IPS DF 19.7 (cell line): ENCODE data around the gene PCDH9.
A peak's percentile ranks its signal among the peaks of the same experiment; 100 is the strongest.

Experiments
- DNase-seq: peaks from one replicate; pipeline ENCODE4 v3.0.0-alpha.2; 2013; ENCODE audit warnings: low read depth, low spot score

The PCDH9 gene

DNA sequence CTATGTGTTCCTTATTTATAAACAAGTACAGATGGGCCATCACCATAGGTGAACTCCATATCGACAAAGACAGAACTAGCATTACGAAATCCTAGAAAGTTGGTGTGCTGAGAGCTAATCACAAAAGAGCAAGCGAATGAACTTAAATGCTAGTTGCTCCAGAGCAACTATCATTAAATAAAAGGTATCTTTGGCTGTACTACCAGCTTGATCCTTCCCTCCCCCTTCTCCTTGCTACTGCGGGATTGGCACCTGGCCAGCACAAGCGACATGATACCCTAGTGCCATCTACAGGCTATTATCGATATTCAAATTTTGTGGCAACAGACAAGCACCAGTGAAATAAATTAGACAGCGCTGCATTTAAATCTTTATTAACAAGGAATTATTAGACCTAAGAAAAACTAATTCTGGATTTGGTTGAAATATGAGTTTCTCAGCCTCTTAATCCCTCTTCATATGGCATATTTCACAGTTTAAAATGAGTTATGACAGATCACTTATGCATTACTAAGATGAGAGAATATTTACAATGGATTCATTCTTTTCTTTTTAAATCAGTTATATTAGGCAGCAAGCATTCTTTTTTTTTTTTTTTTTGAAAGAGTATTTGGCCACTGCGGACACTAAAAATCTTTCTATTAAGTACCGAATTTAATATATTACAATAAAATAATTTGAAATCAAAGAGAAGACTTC lies 5.8 kb downstream of the PCDH9 start:
- peak; percentile 12 for DNase-seq

DNA sequence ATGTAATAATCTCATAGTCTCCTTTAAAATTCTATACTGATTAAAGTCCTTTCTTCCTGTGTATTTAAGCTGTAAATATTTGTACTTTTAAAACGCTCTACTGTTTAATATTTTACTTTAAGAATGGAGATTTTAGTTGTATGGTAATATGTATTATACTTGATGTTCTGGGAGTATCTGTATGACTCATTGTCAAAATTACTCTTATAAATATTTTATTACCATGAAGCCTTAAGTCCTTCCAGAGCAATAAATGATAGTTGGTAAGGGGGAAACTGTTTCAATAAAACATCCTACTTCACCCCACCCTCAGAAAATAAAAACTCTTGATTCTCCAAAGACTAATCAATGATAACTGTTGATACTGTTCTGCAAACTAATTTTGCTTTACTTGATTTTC lies 6.4 kb downstream of the PCDH9 start:
- no peak for DNase-seq

DNA sequence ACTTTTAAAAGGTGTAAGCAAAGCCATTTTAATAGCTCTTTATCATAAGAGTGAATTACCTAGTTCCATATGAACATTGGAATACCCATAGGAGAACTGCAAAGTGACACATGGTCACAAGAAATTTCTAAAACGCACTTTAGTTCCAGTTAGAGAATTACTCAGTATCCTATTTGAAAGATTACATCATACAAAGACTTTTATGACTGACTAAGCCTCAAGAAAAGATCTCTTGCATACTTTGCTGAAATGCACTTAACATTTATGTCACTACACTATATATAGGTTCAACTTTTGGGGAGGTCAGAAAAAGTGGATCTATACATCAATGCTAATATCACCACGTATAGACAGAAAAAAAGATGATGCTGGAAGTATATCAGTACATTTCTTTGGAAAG lies 7.1 kb downstream of the PCDH9 start:
- DNase-seq: no peak

- no peak for DNase-seq
Observed at GRCh38 chr13:67221630-67222226, 8.4 kb downstream of the PCDH9 start.

GRCh38 chr13:67219113-67219512 lies 11.0 kb downstream of the PCDH9 start:
- no peak for DNase-seq

DNA sequence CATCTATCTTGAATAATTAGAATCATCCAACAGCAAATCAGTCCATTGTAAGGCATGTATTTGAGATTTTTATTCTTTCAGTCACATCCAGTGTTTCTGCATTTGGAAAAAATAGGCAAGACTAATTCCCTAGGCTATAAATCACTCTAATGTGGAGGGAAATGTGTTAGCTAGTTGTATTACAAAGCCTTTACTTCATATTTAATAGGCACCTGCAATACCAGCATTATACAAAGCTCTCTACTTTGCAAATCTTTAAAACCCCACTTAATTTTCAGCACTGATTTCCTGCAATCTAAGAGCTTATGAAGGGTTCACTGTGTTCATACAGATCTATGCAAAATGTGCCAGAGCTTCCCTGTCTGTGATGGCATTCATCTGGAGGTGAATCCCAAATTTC lies 12.3 kb downstream of the PCDH9 start:
- DNase-seq: no peak

DNA sequence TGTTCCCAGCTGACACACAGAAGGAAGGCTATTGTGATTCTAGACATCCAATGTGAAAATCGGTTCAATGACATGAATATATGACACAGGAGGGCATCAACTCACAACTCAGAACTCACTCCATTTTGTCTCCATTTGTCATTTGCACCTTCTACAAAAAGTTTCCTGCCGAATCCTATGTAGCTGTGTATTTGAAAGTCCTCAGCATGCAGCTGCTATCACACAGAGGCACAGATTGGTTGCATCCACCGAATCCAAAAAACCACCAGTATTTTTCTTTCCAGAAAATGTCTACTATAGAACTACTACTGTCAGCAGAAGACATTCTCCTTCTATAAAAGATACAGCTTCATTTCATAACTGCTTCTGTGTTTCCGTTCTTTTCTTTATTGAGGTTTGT lies 13.3 kb downstream of the PCDH9 start:
- no peak for DNase-seq

GRCh38 chr13:67210208-67210607 lies 19.9 kb downstream of the PCDH9 start:
- DNase-seq: no peak

DNA sequence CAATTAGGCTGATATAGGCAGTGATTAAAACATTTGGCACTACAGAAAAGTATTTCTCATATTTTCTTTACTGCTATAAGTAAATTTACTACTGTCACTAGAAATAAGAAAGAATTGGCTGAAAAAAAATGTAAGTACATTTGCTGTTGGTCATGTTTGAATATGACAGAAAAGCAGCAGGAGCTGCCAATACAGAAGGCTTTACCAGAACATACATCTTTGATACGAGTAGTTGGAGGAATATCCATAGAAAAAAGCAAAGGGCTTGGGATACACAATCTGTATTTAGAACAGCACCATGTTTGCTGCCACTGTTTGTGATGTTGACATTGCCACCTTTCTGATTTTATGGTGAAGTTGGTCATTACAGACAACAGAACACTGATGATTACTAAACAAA lies 21.6 kb downstream of the PCDH9 start:
- no peak for DNase-seq

GRCh38 chr13:67204764-67205163 lies 25.4 kb downstream of the PCDH9 start:
- no peak for DNase-seq

GRCh38 chr13:67200605-67201004 lies 29.5 kb downstream of the PCDH9 start:
- DNase-seq: no peak

DNA sequence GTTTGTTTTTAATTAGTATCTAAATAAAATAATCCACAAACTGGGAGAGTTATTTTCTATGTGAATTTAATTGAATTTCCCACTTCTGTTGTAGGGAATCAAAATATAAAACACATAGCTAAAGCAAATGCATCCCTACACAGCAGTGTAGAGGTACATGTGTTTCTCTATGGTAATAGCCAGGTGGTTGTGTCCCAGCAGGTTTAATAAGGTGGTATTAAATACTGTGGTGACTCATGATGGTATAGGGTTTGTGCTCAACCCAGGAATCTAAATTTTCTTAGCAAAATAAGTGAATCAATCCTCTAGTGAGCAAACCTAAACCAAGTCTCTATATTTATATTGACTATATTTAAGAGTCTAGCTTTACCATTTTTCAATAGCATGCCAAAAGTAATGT lies 30.0 kb downstream of the PCDH9 start:
- no peak for DNase-seq

DNA sequence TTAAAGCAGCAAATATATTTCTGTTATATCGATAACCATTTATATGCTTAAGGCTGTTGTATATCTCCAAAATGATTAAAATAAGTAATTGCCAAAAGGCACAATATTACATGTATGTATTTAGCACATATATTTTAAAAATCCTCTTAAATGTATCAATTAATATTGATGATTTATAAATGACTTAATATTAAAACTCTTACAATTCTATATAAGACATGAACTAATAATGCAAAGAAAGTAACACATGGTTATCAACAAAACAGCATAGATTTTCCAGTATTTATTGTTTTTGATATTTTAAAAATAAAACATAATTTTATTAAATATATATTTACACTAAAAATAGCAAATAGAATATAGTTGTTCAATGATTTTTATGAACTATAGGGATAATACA lies 32.4 kb downstream of the PCDH9 start:
- DNase-seq: no peak

DNA sequence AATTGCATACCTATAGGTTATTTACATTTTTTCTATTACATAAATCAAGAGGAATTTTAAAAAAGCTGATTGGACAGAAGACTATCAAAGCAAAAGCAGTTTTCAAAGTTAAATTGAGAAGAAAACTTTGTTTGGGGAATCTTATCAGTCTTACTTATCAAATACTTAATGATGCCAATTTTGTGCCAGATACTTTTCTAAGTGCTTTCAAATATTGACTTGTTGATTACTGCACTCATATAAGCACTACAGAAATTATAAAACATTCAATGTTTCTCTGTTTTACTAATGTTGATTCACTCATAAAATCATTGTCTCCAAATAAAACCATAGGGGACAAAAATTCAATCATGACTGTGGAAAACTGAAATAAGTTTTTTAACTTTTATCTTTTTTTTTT lies 36.2 kb downstream of the PCDH9 start:
- no peak for DNase-seq

- DNase-seq: no peak
Observed at GRCh38 chr13:67192751-67193150, 37.4 kb downstream of the PCDH9 start.

DNA sequence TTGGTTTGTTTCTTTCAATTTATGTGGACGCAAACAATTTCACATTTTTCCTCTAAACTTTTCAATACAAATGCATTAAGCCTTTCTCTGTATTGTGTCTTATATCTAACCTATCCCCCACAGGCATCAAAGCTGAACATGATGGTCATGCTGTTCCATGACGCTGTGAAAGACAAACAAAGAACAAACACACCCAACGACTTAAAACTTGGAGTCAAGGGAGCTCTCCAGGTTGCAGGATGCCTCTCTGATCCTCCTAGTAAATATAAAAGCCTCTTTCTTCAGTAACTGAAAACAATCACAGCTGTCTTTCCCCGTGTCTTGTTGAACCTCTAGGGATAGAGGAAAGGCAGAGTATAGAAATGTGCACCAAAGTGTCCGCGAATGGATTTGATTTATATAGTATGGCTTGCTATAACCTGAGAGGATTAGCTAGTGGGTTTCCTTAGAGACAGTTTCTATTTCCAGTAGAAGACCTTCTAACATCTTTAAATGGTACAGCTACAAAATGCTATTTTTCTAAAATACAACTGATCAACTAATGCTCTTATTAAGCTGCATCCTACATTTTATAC lies 43.1 kb downstream of the PCDH9 start:
- no peak for DNase-seq

DNA sequence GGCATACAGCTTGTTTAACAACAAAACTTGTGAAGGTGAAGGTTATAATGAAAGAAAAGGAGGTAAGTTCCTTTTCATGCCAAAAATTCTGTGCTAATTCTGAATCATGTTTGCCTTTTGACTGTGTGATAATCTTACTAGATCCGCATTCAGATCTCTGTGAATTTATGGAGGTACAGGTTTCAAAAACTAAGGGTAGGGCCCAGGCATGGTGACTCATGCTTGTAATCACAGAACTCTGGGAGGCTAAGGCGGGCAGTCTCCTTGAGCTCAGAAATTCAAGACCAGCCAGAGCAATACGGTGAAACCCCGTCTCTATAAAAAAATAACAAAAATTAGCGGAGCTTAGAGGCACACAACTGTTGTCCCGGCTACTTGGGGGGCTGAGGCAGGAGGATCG lies 45.9 kb downstream of the PCDH9 start:
- no peak for DNase-seq

DNA sequence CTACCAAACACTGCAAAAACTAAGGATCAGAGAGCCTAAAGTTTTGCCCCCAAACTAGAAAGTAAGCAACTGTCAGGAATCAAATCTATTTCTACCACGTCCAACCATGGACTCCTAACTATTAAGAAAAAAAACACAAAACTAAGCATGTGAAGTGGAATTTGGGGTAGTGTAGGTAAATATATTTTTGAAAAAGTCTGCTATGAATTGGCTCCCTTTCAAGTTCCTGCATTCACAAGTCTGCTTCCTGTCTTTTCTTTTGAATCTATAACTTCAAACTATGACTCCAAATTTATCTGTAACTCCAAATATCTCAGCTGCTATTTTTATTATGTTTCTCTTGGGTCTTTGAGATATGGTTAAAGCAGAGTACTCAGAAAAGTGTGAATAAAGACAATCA lies 47.0 kb downstream of the PCDH9 start:
- DNase-seq: no peak

GRCh38 chr13:67175836-67176459 lies 54.2 kb downstream of the PCDH9 start:
- DNase-seq: no peak

DNA sequence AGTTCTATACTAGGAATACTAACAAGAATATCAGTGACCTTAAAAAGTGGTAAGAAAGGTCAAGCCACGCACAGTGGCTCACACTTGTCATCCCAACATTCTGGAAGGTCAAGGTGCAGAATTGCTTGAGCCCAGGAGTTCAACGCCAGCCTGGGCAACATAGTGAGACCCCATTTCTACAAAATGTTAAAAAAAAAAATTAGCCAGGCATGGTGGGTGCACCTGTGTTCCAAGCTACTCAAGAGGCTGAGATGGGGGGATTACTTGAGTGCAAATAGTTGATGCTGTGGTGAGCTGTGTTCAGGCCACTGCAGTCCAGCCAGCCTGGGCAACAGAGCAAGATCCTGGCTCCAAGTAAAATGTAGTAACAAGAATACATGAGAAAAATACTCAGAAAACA lies 61.8 kb downstream of the PCDH9 start:
- DNase-seq: no peak

DNA sequence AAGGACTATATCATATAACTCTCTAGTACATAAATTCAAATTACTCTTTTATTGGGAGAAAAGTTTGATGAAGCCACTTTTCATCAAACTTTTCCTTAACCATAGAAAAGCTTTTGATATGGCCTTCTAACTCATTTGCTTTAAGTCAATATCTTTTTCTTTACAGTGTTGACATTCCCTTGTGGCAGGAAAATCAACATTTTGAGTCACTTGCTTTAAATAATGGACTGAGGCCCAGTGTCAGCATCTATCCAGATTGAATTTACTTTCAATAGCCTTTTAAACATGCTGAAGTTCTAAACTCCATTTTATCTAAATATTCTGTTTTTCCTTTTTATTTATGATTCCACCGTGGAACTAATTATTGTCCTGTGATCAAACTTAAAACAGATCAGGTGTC lies 62.7 kb downstream of the PCDH9 start:
- no peak for DNase-seq

- DNase-seq: no peak
Observed at GRCh38 chr13:67161176-67161575, 69.0 kb downstream of the PCDH9 start.

- no peak for DNase-seq
Observed at GRCh38 chr13:67158903-67159302, 71.2 kb downstream of the PCDH9 start.
